ENCODE data around the gene GRID1. TPM values are rescaled to one million over a fixed set of nuclear protein-coding genes. Genes with fewer than 3 reads are reported as not detected.

GRID1 gene
- total RNA-seq, 2 donors from 2014 or later = 4.4 to 5.6 TPM

DNA sequence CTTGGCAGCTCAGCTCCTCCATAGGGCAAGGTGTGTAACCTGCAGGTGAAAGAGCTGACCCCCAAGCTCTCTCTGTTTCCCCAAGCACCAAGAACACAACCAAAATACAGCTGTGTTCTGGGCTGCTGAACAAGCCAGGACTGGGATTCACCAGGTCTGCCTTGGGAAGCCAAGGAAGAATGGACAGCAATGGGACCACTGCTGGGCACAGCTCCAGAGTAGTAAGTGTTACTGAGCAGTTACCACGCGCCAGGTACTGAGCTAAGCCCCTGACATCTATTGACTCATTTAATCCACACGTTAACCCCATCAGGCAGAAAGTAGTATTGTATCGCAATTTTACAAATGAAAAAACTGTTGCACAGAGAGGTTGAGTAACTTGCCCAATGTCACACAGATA is 168.3 kb downstream of the GRID1 start:
- no peak for DNase-seq (ENCODE audit: low spot score)
- intact Hi-C loops (cut with DNase I) = loop anchor here in 1 of 2 donors (10.0 kb wide), 1 partner anchor 373 kb away; no protein-coding TSS in a partner anchor

GRCh38 chr10:86197166-86197790 is 169.3 kb downstream of the GRID1 start:
- intact Hi-C loops (cut with DNase I) = loop anchor here in 1 of 2 donors (10.0 kb wide), 1 partner anchor 372 kb away; no protein-coding TSS in a partner anchor
- peak; percentile 63 for DNase-seq (ENCODE audit: low spot score)

DNA sequence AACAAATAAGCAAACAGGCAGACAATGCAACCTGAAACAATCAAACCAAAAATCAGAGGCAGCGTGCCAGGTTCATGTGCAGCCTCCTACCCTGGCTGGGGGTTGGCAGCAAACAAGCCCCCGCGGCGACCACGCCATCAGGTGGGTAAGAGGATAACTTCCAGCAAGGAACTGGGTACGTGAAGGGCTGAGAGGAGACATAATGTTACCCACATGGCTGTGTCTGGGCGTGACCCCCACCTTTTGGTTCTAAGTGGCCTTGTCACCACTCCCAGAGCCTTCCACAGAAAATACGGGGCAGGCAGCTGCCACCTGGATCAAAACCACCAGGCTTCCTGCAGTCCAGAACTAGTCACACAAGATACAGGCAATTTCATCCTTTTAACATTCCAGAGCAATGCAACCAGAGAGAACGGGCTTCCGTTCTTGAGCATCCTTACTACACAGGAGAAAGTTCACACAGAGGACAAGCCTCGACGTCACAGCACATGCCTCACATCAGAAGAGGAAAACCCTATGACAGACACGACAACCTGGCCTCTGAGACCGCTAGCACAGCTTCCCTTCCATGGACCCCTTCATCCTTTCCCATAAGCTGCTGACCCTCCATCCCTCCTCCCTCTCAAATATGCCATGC is 171.0 kb downstream of the GRID1 start:
- peak; percentile 79 for DNase-seq (ENCODE audit: low spot score)
- intact Hi-C loops (cut with DNase I) = loop anchor here in 1 of 2 donors (10.0 kb wide), 1 partner anchor 371 kb away; no protein-coding TSS in a partner anchor

DNA sequence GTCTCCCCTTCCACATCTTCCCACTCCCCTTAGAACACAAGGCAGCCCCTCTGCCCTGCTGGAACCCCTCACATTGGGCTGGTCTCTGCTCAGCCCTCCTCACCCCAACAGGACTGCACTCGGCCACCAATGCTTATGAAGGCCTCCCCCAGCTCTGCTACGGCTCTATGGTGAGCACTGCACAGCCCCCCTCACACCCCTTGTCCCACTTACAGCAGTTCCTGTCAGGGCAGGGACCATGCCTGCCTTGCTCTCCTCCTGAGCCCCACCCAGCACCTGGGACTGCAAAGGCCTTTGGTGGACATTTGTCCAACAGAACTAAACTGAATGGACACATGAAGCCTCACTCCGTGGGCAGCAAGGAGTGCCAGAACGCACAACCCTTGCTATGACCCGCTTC is 171.9 kb downstream of the GRID1 start:
- DNase-seq (ENCODE audit: low spot score) = peak; percentile 42

DNA sequence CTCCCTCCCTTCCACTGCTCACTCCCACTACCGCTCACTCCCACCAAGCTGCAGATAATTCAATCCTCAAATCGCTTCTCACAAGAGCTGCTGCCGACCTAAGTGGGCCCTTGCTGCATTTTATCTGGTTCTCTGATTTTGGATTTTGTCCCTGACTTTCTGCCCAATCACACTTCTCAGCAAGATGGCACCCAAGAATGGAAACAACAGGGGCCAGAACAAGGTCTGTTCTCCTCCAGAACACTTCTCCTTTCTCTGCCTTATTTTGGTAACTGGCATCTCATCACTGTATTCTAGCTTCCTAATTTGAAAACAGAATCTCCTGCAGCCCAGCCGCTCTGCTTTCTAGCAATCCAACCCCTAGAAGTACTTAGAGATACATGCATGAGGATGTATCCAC is 172.8 kb downstream of the GRID1 start:
- no peak for DNase-seq (ENCODE audit: low spot score)
- intact Hi-C loops (cut with DNase I) = loop anchor here in 1 of 2 donors (10.0 kb wide), 1 partner anchor 369 kb away; no protein-coding TSS in a partner anchor

More for the DNA sequence above, 171.9 kb downstream of the GRID1 start:
- intact Hi-C loops (cut with DNase I) = loop anchor here in 1 of 2 donors (10.0 kb wide), 1 partner anchor 370 kb away; no protein-coding TSS in a partner anchor

GRCh38 chr10:86192691-86193090 is 173.9 kb downstream of the GRID1 start:
- intact Hi-C loops (cut with DNase I) = loop anchor here in 1 of 2 donors (10.0 kb wide), 1 partner anchor 368 kb away; no protein-coding TSS in a partner anchor
- peak; percentile 13 for DNase-seq (ENCODE audit: low spot score)

DNA sequence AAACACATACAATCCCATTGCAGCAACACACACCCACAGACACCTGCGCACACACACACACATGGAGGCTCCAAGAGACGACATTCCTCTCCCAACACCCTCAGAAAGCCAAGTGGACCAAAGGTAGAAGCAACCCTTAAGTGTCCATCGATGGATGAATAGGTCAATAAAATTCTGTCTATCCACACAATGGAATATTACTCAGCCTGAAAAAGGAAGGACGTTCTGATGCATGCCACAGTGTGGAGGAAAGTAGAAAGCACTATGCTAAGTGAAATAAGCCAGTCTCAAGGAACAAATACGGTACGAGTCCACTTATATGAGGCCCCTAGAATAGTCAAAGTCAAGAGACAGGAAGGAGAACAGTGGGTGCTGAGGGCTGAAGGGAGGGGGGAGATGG is 174.4 kb downstream of the GRID1 start:
- no peak for DNase-seq (ENCODE audit: low spot score)
- intact Hi-C loops (cut with DNase I) = loop anchor here in 1 of 2 donors (10.0 kb wide), 1 partner anchor 367 kb away; no protein-coding TSS in a partner anchor

- peak; percentile 36 for DNase-seq (ENCODE audit: low spot score)
- intact Hi-C loops (cut with DNase I) = loop anchor here in 1 of 2 donors (10.0 kb wide), 1 partner anchor 367 kb away; no protein-coding TSS in a partner anchor
Measured at GRCh38 chr10:86191686-86192085, 174.9 kb downstream of the GRID1 start.

DNA sequence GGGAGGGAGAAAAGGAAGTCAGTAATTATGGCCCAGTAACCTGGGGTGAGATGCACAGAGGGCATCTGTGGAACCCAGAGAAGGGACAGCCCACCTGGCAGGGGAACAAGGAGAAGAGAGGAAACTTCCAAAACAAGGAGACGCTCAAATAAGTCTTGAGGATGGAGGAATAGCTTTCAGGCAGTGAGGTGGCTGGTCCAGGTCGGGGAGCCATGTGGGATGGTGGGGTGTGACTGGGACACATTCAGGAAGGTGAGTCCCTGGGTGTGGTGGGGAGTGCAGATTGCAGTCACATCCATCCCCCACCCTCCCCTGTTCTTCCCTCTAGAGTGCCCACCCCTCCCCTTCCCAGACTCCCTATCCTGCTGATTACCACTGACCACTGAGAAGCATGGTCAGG is 175.4 kb downstream of the GRID1 start:
- intact Hi-C loops (cut with DNase I) = loop anchor here in 1 of 2 donors (10.0 kb wide), 1 partner anchor 366 kb away; no protein-coding TSS in a partner anchor
- DNase-seq (ENCODE audit: low spot score) = peak; percentile 64

GRCh38 chr10:86190291-86190690 is 176.3 kb downstream of the GRID1 start:
- DNase-seq (ENCODE audit: low spot score) = peak; percentile 36
- intact Hi-C loops (cut with DNase I) = loop anchor here in 1 of 2 donors (10.0 kb wide), 1 partner anchor 365 kb away; no protein-coding TSS in a partner anchor

DNA sequence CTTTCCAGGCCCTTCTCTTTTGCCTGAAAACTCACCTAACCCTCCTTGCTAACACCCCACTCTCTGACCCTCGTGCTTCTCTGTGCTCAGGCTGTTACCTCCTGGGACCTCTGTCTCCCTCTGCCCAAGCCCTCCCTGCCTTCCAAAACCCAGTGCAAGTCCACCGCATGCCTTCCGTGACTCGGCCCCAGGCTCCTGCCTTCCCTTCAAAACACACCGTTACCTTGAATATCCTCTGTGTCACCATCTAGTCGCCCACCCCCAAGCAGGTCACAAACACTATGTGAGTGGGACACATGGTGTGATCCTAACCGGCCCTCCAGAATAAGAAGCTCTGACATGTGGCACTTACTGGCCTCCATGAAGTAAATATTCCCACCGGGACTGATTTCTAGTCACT is 176.7 kb downstream of the GRID1 start:
- DNase-seq (ENCODE audit: low spot score) = peak; percentile 50
- intact Hi-C loops (cut with DNase I) = loop anchor here in 1 of 2 donors (10.0 kb wide), 1 partner anchor 365 kb away; no protein-coding TSS in a partner anchor

GRCh38 chr10:86188796-86189558 is 177.6 kb downstream of the GRID1 start:
- DNase-seq (ENCODE audit: low spot score) = peak; percentile 70
- intact Hi-C loops (cut with DNase I) = no loop called here

GRCh38 chr10:86188326-86188725 is 178.3 kb downstream of the GRID1 start:
- peak; percentile 26 for DNase-seq (ENCODE audit: low spot score)
- intact Hi-C loops (cut with DNase I) = no loop called here

- DNase-seq (ENCODE audit: low spot score) = peak; percentile 25
- intact Hi-C loops (cut with DNase I) = no loop called here
Measured at GRCh38 chr10:86187499-86188239, 178.9 kb downstream of the GRID1 start.

- DNase-seq (ENCODE audit: low spot score) = peak; percentile 5
- intact Hi-C loops (cut with DNase I) = no loop called here
Measured at GRCh38 chr10:86186633-86187032, 180.0 kb downstream of the GRID1 start.

GRCh38 chr10:86182595-86182994 is 184.0 kb downstream of the GRID1 start:
- intact Hi-C loops (cut with DNase I) = no loop called here

DNA sequence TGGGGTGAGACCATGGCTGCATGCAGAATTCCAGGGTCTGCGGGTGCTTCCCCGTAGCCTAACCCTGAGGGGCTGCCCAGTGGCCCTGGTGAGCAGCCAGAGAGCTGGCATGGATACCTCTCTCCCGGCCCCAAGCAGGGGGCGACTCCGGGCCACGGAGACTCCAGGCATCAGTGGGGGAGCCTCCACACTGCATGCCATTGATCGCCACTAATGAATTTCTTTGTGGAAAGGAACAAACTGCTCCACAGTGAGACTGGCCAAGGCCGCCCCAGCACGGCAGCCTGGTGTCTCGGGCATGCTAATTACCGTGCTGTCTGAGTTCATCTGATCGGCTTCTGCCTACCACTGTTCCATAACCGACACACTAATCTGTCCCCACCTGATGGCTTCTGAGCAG is 184.4 kb downstream of the GRID1 start:
- intact Hi-C loops (cut with DNase I) = no loop called here
- DNase-seq (ENCODE audit: low spot score) = peak; percentile 69

More at GRCh38 chr10:86182595-86182994, 184.0 kb downstream of the GRID1 start:
- peak; percentile 6 for DNase-seq (ENCODE audit: low spot score)

GRCh38 chr10:86180861-86181260 is 185.7 kb downstream of the GRID1 start:
- peak; percentile 53 for DNase-seq (ENCODE audit: low spot score)
- intact Hi-C loops (cut with DNase I) = no loop called here

- DNase-seq (ENCODE audit: low spot score) = peak; percentile 55
- intact Hi-C loops (cut with DNase I) = no loop called here
Measured at GRCh38 chr10:86179961-86180360, 186.6 kb downstream of the GRID1 start.

Data from posterior vena cava (tissue), 2 donors.